GM19239 (cell line): ENCODE data around the gene OR51E1.
A peak's percentile ranks its signal among the peaks of the same experiment; 100 is the strongest.

Experiments used
- DNase-seq: peaks from one replicate; pipeline ENCODE4 v3.0.0; 2011; ENCODE audit warnings: low spot score; ENCODE audit not compliant: insufficient read length
- FAIRE-seq: peaks from 2 replicates; lab custom pipeline; 2011; peaks lifted over from hg19 to GRCh38; lab: Jason Lieb, UNC

The OR51E1 gene

DNA sequence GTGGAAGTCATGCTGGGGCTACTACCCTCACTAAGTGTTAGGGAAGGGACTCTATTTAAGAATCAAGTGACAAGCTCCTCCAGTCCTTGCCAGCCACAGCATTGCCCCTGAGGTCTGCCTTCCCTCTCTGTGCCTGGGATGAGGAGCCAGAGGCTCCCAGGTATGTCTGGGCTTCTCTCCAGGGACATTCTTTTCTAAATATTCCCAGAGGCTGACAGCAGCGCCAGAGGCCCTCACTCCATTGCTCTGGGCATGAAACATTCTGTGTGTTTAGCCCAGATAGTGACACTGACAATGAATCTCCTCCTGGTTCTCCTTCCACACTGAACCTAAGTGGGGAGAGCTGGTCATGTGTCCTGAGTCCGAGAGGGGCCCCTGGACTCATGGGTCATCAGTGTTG lies 2.2 kb downstream of the OR51E1 start:
- FAIRE-seq, result no peak
- DNase-seq, result no peak

DNA sequence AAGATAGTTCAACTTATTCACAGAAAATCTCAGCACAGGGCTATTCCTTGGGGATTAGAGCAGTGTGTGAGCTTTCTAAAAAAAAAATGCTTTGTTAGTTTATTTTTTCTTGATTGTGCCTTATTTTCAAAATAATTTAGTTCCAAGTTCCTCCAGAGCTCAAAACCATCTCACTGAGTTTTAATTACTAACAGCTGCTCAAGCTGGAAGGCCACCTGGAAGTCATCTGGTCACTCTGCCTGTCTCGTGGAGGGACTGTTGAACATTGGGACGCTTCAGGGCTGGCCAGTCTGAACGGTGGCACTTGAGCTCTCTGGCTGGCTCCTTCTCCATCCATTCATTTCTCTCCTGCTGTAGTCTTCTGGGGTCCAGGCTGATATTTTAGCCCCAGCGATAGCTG lies 4.0 kb downstream of the OR51E1 start:
- no peak for FAIRE-seq

DNA sequence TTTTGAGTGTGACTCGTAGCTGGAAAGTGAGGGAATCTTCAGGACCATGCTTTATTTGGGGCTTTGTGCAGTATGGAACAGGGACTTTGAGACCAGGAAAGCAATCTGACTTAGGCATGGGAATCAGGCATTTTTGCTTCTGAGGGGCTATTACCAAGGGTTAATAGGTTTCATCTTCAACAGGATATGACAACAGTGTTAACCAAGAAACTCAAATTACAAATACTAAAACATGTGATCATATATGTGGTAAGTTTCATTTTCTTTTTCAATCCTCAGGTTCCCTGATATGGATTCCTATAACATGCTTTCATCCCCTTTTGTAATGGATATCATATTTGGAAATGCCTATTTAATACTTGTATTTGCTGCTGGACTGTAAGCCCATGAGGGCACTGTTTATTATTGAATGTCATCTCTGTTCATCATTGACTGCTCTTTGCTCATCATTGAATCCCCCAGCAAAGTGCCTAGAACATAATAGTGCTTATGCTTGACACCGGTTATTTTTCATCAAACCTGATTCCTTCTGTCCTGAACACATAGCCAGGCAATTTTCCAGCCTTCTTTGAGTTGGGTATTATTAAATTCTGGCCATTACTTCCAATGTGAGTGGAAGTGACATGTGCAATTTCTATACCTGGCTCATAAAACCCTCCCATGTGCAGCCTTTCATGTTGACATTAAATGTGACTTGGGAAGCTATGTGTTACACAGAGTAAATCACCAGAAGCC lies 11.0 kb downstream of the OR51E1 start:
- FAIRE-seq (no peak), DNase-seq (no peak)

More for the DNA sequence above, 4.0 kb downstream of the OR51E1 start:
- DNase-seq, result no peak

DNA sequence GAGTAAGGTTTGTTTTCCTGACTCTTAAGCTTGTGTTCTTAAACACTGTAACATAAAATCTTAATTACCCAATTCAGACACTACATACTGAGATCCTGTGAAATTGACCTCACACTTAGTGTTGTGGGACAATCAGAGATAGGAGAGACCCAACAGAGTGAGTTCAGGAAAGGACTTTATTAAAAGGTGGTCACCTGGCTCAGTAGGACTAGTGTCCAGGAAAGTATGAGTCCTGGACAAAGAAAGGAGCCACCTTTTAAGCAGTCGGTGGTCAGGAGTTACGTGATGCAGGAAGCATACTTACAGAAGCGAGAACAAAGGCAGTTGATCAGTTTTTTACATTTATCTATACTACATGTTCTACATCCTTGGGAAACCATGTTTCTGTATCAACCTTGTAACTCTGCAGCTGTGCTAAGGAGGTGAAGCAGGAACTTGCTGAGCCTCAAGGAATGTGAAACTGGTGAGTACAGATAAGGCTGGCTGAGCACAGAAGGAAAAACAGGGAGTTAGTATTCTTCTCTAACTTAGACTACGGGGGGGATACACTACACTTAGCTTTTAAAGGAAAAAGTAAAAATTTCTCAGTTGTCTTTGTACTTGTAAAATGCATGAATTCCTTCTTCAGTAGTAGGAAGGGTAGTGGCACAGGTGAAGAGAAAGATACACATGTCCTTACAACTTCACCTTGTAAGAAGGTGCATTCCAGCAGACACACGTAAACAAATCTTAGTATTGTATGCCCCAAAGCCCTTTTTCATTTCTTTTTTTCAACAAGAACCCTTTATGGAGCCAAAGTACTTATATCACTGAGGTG lies 15.1 kb downstream of the OR51E1 start:
- no peak for DNase-seq
- no peak for FAIRE-seq

DNA sequence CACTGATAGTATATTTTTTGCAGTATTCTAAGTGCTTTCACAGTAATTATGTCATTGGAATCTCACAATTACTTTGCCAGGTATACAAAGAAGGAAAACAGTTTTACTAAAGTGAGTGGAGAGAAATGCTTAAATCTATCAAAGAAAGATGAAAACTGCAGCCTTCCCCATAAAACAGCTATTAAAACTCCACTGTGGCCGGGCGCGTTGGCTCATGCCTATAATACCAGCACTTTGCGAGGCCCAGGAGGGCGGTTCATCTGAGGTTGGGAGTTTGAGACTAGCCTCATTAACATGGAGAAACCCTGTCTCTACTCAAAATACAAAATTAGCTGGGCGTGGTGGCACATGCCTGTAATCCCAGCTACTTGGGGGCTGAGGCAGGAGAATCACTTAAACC lies 19.1 kb downstream of the OR51E1 start:
- DNase-seq, result no peak

DNA sequence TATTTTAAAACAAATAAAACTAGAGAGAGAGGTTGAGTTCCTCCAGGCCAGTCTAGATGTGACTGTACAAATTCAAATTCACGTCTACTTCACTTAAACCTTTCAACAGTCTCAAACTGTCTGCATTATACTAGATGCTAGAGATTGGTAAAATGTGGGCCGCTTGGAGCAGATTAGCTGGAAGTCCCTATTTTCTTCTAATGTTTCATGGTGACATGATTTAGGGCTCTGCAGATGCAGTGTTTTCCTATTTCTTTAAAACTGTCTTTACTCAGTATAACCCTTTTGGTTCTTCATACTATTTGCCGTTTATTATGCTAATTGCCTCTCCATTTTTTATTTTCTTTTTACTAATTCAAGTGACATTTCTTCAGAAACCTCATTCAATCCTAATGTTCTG lies 20.4 kb downstream of the OR51E1 start:
- DNase-seq, result no peak
- no peak for FAIRE-seq

More for the DNA sequence above, 19.1 kb downstream of the OR51E1 start:
- FAIRE-seq, result no peak

DNA sequence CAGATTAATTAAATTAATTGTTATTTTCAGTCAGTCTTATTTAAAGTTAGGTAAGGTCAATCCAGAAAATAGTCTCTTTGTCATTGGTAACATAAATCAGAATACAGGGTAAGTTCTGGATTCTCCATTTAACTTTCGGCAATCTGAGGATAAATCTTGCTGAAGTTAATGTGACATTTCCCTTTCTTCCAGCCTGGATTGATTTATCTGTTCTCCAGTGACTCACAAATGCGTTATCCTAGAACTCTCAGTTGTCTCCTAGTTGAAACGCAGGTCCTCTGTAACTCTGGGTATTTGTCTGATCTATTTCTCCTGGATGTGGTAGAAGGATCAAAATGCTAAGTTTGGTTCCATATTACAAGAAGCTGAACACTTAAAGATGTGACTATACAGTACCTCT lies 21.0 kb downstream of the OR51E1 start:
- FAIRE-seq (no peak), DNase-seq (no peak)

DNA sequence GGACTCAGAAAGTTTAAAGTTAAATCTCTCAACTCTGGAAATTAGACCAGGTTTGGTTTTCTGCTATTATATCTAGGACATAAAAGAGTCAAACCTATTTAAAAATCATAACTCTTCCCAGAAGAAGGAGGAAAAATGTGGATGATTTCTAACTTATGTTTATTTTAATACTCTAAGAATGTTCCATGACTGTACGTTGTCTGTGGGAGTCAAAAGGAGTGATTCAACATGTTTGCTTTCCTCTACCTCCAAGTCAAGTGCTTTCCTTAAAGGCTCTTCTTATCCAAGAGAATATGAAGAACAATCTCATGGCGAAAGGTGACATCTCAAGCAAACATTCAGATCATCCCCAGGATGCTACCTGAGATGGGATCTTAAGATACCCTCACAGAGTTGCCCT lies 21.6 kb downstream of the OR51E1 start:
- FAIRE-seq, result no peak

DNA sequence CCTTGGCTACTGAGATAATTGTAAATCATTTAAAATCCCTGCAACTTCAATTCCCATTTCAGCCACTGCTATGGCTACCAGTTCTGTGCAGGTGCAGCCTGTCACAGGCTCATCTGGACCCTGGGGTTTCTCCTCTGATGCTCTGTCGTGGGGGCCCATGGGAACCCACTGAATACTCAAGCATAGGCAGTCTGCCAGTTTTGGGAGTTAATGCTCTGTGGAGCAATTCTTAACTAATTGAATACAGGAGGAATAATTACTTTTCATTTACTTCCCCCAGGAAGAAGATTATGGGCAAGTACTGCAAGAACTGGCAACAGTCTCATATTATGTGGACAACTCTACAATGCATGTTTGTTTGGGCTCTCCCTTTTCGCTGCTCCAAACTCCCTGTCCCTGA lies 28.0 kb downstream of the OR51E1 start:
- DNase-seq (no peak), FAIRE-seq (no peak)

More for the DNA sequence above, 21.6 kb downstream of the OR51E1 start:
- DNase-seq, result no peak

DNA sequence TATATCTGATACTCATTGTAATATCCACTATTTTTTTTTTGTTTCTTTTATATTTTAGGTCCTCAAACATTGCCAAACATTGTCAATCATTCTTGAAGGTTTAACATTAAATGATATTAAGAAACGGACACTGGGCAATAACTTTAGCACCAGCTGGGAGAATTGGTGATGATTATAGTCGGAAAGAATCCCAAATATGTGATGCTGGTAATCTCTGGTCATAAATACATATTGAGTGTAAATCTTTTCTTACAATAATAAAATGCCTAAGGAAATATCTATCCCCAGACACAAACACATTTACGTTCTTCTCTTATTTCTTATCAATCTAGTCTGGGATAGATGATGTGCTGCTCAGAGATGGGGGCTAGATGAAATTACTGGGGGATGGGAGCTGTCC lies 28.7 kb downstream of the OR51E1 start:
- FAIRE-seq (no peak), DNase-seq (no peak)

DNA sequence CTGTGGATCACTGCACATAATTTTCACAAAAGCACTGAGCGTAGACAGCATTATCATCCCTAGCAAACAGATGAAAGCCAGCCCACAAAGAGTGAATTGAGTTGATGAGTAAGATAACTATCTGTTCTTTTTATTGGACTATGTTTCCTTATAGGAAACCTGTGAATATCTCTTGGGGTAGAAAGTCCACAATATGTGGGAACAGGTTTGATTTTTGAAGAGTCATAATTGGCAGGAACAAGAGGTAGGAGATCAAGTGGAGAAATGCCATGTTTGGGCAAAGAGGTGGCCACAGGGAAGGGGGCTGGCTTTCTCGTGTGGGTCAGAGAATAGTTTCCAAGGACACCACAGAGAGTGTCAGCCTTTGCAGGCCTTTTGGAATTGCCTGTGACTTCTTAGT lies 30.0 kb downstream of the OR51E1 start:
- FAIRE-seq, result no peak

DNA sequence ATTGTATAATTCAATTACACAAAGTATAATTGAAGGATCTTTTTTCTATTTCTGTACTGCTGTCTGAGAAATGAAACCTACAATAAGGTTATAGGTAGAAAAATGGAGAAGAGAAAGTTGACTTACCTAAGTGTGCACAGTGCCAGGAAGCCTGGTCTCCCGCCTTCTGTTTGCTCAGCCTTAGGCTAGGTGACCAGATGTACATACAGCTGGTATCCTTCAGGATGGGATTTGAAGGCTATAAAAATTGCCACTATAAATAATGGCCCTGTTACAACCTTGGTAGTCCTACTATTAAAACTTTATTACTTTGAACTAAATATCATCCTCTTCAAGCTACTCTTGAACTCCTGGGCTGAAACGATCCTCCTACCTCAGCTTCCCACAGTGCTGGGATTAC lies 34.2 kb downstream of the OR51E1 start:
- FAIRE-seq (no peak), DNase-seq (no peak)

More for the DNA sequence above, 30.0 kb downstream of the OR51E1 start:
- DNase-seq, result no peak

DNA sequence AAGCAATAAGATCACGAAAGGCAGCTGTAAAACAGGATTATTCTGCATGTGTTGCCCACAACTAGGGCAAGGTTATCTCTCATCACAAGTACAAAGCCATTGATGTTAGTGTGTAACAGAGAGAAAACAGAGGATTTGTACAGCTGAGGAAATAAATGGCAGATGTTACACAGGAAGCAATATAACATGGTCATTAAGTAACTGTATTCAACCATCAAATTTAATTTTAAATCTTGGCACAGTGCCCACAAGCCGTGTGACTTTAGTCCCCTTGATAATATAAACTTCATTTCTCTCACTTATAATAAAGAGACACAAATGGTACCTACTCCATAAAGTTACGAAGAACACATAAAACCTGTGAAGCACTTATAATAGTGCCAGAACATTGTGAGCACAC lies 36.6 kb downstream of the OR51E1 start:
- no peak for DNase-seq

DNA sequence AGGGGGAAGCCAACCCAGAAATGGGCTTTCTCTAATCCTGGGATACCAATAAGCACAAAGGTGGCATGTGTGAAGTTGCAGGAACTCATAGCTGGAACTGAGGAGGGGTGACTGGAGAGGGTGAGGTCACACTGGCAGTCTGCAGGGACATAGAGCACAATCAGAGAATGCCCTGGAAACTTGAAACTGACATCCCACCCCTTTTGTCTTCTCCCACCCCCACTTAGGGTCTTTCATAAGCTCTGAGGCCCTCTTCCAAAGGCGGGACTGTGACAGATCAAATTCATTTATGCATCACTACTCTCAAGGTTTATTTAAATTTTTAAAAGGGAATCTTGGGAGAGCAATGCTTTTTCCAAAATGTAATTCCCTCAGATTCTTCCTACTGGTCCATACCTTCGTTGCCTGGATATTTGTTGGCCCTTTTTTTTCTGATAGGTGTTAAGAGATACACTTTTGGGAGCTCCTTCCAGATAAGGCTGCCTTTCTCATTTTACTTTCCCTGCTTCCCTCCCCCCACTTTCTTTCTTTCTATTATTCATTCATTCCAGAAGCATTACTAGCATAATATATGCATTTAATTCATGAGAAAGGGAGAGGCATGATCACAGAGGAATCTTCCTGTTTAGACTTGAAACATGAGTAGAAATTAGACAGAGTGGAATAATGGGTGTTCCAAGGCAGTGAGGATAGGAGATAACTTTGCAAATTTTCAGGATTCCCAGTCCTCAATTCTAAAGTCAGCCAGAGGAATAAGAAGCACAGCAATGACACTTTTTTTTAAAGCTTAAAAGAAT lies 39.0 kb downstream of the OR51E1 start:
- FAIRE-seq, result no peak
- no peak for DNase-seq

More for the DNA sequence above, 36.6 kb downstream of the OR51E1 start:
- FAIRE-seq, result no peak

DNA sequence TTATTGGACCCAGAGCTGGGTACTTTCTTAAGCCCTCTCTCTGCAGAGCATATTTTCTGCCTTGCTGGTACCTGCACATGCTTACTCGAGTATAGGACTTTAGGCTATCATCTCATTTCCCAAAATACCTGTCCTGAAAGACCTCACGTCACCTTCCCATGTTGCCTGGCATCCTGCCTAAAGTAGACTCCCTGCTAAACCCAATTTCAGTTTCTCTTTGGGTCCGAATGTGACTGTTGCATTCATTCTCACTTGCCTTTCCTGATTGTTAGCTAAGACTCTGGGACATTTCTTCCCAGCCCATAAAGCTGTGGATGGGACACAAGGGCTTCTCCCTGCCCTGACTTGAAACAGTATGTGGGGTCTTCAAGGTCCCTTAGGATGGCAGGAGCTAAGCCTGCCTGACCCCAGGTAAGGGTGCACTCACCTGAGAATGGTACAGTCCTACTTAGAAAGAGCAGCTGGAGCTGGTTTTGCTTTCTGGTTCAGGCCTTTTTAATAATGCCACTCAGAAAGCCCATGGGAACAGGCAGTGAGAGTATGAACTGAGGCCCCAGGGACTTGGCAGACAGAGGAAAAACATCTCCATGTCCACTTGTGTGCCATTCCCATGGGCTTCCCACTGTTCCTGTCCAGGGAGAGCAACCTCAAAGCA lies 41.0 kb downstream of the OR51E1 start:
- FAIRE-seq (no peak), DNase-seq (no peak)

DNA sequence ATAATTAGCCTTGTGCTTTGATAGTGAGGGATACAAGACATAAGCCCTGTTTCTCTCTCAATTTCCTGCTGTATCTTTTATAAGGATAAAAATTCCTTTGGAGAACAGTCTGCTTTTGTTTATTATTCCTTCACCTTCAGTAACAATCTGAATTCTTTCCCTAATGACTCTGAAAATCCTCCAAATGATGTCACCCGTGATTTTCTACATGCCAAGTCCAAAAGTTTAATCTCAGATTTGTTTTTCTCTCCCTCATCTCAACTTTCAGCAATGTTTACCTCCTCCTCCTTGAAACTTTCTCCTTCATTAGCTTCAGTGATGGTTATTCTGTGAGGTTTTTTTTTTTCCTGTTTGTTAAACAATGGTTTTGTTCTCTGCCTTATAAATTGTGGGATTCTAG lies 51.7 kb downstream of the OR51E1 start:
- DNase-seq, result no peak
- FAIRE-seq, result no peak

DNA sequence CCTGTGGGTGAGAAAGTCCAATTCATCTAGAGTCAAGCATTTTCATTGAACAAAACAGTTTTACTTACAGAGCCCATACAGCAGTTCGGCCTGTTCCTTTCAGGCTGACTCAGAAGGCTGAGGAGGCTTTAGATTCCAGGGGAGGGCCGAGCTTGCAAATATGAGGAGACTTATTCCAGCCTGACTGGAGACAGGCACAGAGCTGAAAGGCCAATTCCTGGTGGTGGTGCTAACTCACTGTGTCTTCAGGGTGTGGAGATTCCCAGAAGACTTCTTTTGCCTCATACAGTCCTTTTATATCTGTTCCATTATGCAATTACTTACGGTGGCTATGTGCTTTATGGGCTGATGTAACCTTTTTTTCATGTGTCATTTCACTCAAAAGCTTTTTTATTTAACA lies 53.8 kb downstream of the OR51E1 start, which contains the start of gene OR51E2:
OR51E2 (minus strand) TSS at position 269 of the 400 bp plus-strand sequence. CDS start 15,142 bp downstream, outside the sequence.
- DNase-seq (no peak), FAIRE-seq (no peak)

DNA sequence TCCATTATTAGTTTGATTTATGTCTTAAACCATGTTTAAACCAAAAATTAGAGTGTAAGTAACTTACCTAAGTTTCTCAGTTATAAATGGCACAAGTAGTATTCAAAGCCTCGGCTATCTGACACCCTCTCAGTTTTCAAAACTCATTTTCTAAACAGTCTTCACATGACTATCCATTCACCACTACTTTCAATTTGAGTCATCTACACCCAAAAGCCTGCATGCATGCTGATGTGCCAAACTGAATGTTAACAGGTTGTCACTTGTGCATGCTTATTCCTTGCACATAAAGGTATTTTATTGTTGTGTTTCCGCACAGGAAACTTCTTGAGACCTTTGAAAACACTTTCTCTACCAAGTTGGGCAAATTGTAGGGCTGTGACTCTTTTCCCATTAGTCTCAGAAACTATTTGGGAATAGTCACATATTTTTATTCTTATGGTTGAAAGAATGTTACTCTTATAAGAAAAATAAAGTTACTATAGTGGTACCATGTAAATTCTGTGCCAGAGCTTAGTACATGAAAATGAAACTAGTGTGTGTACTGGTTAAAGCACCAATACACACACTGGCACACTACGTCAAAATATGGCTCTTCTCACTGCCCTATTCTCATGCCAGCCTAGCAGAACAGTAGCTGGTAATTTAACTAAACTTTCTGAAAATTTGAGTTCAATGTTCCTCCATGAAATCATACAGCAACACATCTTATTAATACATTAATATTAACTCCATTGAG lies 56.1 kb downstream of the OR51E1 start:
- peak; percentile 81 for FAIRE-seq
- DNase-seq, result peak; percentile 10

DNA sequence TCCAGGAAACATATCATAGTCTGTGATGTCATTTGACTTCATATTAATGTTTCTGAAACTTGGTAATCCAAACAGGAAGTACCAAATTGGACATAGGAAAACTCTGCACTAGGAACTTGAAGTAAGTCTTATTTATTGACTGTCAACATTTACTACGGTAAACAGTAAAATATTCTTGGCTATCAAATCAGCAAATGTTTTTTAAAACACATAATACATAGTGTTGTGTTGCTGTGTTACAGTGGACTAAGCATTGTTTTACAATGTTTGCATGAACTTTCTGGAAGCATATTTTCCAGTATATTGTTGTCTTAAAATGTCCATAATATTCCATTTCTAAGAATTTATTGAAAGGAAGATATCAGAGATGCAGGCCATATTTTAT lies 56.6 kb downstream of the OR51E1 start:
- no peak for FAIRE-seq

More for the DNA sequence above, 56.6 kb downstream of the OR51E1 start:
- DNase-seq, result no peak
